ENCODE measurements around the gene LYAR.

Gene LYAR, protein sequence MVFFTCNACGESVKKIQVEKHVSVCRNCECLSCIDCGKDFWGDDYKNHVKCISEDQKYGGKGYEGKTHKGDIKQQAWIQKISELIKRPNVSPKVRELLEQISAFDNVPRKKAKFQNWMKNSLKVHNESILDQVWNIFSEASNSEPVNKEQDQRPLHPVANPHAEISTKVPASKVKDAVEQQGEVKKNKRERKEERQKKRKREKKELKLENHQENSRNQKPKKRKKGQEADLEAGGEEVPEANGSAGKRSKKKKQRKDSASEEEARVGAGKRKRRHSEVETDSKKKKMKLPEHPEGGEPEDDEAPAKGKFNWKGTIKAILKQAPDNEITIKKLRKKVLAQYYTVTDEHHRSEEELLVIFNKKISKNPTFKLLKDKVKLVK

DNA sequence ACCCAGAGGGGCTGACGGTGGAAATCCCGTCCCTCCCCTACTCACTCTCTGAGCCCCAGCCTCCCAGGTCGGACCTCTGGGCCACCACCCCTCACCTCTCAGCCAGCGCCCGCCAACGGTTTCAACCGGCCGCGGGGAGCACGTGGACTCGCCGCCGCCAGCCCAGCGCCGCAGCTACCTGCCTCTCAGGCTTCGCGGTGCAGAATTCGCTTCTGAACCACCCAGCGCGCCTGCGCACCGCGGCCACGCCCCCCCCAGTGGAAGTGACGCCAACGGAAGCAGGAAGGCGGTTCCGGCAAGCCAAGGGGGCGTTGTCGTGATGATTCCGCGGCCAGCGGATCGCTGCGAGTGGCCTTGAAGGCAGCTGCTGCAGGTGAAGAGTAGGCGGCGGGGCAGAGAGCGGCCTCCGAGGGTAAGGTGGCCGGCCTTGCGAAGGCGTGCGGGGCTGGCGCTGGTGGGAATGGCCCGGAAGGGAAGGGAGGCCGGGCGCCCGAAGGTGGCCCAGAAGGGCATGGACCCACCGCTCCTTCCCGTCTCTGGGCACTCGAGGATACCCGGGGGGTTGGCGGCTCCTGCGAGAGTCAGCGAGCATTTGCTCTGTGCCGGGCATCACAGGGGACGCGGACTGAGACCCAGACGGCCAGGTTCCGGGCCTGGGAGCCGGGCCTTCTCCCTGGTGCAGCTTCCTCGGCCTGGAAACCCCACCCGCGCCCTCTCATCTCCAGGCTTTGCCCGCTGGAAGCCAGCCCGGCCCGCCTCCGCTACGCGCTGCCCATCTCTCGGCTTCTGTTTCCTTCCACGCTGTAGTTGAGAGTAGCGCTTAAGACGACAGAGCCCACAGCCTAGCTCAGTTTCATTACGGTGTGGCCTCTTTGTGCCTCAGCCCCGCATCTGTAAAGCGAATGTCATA lies at the start of gene LYAR, which contains the start of gene ZBTB49:
Gene LYAR, minus strand, starts transcription at position 214 of the 910 bp plus-strand sequence. CDS start 6,412 bp downstream, outside the sequence.
Gene ZBTB49, plus strand, starts transcription at position 311 of the 910 bp plus-strand sequence. CDS start 9,695 bp downstream, outside the sequence.
- DNase-seq (ENCODE audit: insufficient read length, low spot score), result peak; percentile 96
- peak; percentile 94 for FAIRE-seq

DNA sequence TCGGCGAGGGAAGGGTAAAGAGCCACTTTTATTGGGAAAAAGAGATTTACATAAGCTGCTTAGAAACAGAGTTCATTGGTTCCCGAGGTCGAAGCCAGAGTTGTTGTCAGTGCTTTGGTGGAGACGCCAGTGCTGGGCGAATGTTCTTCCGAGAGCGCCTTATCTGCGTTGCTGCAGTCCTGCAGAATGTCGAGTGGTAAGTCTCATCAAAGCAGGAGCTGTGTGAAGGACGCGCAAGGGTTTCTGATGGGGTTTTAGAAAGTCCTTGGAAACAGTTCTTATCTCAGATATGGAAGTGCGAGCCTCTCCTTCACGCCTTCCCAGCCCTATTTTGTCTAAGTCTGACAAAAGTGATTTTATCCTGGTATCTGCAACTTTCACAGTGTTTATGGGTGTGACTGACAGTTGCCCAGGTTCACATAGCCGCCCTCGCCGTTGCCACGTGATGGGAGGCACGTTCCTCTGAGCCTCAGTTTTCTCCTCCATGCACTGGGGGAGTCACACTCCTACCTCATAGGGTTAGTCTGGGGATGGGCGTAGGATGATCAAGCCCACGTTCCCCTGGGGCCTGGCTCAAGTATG lies 49.6 kb upstream of the LYAR start:
- DNase-seq (ENCODE audit: insufficient read length, low spot score), result no peak
- FAIRE-seq, result no peak

DNA sequence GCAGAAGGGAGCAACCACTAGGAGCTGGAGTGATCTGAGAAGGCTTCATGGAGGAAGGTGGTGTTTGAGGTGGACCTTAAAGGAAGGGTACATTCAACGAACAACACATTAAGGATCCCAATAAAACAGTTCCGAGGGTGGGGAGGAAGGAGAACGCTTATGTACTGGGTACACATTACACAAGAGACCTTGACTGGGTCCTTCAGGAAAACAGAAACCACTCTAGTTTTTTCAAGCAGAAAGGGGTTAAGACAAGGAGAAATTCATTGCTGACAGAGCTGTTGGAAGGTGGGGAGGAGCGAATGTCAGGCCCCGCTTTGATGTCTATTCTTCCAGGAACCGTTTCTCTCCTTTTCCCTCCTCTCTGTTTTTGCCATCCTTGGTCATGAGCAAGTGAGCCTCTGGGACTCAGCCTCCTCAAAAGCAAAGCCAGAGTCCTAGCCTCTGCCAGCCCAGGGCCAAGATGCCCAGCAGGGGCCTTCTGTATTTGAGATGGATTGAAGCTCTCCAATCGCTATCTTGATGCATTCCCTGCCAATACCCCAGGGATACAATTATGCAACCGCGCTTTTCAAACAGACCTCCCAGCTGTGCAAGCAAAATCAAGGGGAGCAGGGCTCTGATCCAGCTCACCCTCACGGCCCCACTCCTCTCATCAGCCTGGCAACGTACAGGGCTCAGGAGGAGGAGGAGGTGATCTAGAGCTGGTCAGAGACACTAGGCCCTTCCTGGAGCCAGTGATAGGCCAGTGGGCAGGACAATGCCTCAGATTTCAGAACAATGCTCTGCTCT lies 48.5 kb upstream of the LYAR start:
- DNase-seq (ENCODE audit: insufficient read length, low spot score) (no peak), FAIRE-seq (no peak)

DNA sequence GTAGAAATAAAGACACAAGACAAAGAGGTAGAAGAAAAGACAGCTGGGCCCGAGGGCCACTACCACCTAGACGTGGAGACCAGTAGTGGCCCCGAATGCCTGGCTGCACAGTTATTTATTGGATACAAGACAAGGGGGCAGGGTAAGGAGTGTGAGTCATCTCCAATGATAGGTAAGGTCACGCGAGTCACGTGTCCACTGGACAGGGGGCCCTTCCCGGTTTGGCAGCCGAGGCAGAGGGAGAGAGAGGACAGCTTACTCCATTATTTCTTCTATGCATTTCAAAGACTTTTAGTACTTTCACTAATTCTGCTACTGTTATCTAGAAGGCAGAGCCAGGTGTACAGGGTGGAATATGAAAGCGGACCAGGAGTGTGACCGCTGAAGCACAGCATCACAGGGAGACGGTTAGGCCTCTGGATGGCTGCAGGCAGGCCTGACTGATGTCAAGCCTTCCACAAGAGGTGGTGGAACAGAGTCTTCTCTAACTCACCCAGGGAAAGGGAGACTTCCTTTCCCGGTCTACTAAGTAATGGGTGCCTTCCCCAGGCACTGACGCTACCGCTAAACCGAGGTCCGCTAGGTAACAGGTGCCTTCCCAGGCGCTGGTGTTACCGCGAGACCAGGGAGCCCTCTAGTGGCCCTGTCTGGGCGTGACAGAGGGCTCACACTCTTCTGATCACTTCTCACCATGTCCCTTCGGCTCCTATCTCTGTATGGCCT lies 45.0 kb upstream of the LYAR start:
- DNase-seq (ENCODE audit: insufficient read length, low spot score) (peak; percentile 40), FAIRE-seq (peak; percentile 76)

DNA sequence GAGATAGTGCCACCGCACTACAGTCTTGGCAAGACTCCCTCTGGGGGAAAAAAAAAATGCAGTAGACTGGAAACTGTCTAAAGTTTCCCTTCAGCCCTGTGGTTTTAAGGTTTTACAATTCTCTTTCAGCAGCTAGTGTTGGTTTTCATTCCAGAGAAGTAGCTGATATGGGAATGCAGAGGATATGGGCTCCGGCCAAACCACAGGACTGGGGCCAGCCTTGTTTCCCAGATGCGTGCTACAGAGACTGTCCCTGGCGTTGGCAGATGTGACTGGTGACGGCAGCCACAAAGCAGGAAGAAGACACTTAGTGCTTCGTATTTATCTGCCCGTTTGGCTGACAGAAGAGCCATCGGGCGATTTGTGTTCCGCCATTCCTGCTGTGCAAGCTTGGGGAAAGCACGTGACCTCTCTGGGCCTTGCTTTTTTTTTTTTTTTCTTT lies 43.3 kb upstream of the LYAR start:
- no peak for DNase-seq (ENCODE audit: insufficient read length, low spot score)
- no peak for FAIRE-seq

DNA sequence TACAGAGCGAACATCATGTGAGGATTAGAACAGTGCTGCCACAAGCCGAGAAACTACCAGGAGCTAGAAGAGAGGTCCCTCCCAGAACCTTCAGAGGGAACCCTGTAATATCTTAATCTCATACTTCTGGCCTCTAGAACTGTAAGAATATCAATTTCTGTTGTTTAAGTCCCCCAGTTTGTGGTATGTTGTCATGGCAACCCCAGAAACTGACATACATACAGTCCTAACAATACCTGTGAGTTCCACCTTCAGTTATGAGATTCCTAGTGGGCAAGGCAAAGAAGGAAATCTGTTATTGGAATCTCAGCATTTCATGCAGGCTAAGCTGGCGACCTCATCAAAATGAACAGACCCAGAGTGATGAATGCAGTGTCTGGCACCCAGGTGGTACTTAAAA lies 42.6 kb upstream of the LYAR start:
- DNase-seq (ENCODE audit: insufficient read length, low spot score) (no peak), FAIRE-seq (no peak)

DNA sequence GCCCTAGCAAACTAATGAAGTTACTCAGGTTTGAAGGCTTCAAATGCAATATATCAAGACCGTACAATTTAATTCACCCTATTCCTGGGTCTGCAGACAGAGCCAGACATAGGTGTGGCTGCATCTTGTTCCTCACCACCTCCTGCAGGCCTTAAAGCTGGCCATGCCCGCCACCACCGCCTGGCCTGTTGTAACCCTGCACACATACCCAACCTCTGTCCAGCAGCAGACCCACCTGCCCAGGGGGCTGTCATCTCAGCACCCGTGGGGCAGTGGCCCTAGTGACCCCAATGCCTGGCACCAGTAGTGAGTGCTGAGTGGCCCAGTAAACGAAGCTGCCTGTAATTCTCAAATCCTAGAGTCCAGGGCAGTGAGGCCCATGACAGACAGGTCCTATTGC lies 40.8 kb upstream of the LYAR start:
- DNase-seq (ENCODE audit: insufficient read length, low spot score) (no peak), FAIRE-seq (no peak)

DNA sequence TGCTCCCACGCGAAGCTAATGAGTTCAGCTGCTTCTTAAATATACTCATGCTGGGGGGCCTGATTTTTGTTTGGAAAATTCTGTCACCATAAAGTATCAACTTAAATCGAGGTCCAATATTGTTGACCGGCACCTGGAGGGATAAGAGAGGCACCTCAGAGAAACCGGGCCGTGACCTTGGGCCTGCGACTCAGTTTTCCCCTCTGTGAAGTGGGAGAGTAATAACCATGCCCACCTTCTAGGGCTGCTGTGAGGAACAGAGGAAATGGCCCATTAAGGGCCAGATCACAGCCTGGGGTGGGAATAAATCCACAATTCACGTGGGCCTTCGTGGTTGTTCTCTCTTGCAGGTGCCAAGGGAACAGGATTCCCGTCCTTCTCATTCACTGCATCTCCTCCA lies 39.5 kb upstream of the LYAR start:
- FAIRE-seq (no peak), DNase-seq (ENCODE audit: insufficient read length, low spot score) (no peak)

DNA sequence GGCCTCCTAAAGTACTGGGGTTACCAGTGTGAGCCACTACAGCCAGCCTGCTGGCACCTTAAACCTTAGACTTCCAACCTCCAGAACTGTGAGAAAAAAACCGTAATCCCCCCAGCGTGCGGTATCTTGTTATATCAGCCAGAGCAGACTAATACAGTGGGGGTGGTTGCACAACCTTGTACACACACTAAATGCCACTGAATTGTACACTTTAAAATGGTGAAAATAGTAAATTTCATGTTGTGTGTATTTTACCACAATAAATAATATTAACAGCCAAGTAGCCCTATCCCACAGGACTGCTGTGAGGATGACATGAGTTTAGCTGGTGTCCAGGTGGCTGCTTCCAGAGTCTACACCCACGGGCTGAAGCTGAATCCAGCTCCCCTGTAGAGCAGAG lies 38.9 kb upstream of the LYAR start:
- FAIRE-seq (no peak), DNase-seq (ENCODE audit: insufficient read length, low spot score) (no peak)

DNA sequence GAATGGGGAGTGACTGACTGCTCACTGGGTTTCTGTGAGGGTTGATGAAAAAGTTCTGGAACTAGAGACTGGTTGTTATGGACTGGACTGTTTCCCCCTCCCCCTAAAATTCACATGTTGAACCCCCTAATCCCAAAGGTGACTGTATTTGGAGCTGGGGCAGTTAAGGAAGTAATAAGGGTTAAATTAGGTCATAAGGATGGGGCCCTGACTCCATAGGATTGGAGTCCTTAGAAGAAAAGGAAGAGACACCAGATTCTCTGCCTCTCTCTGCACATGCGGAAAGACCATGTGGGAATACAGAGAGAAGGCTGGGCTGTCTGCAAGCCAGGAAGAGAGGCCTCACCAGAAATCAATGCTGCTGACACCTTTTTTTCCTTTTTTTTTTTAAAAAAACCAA lies 38.3 kb upstream of the LYAR start:
- no peak for DNase-seq (ENCODE audit: insufficient read length, low spot score)
- no peak for FAIRE-seq

DNA sequence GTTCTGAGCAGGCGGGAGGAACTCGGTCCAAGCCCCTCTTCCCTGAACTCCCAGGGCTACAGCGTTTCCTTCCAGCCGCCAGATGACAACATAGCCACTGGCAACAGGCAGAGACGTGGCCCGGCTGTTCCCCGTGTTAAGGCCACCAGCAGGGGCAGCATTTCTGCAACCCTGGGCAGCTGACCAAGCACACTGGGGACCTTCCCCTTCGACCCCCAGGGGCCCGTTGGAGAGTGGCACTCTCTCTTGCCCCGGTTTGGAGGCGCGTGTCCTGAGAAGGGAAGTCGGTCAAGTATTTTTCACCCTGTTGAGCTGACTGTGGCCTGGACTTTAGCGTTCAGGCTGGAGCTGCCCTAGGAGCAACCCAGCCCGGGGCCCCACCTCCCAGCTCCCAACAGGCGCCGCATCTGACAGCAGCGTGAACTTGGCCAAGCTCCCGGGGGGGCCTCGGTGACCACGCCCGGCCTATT lies 37.7 kb upstream of the LYAR start:
- FAIRE-seq, result no peak
- no peak for DNase-seq (ENCODE audit: insufficient read length, low spot score)

DNA sequence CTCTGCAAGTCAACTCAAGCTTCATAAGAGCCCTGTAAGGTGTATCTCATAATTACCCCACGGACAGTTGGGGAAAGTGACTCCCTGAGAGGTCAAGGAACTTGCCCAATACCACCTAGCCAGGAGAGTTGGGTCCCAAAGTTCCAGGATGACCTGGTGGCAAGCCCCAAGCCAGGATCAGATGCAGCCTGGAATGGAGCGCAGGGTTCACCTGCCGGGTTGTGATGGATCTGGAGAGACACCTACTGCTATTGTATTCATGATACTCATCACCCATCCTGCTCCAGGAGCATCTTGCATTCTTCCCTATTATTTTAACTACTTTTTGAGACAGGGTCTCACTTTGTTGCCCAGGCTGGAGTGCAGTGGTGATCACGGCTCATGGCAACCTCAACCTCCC lies 36.2 kb upstream of the LYAR start:
- FAIRE-seq (no peak), DNase-seq (ENCODE audit: insufficient read length, low spot score) (no peak)

DNA sequence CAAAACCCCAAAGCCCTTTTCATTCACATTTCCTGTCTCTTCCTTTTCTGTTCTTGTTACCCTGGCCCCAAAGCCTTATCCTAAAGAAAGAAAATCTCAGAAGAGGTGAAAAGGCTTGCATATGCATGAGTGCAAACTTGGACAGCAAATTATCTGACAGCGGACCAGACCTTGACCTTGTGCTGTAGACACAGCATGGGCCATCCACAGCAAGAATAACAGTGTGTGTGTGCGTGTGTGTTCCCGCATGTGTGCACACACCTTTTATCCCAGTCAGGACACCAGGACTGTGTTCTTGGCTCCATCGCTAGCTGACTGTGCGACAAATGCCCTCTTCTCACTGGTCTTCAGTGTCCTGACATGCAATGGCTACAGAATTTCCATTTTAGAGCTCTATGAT lies 35.4 kb upstream of the LYAR start:
- FAIRE-seq, result no peak
- DNase-seq (ENCODE audit: insufficient read length, low spot score), result no peak

DNA sequence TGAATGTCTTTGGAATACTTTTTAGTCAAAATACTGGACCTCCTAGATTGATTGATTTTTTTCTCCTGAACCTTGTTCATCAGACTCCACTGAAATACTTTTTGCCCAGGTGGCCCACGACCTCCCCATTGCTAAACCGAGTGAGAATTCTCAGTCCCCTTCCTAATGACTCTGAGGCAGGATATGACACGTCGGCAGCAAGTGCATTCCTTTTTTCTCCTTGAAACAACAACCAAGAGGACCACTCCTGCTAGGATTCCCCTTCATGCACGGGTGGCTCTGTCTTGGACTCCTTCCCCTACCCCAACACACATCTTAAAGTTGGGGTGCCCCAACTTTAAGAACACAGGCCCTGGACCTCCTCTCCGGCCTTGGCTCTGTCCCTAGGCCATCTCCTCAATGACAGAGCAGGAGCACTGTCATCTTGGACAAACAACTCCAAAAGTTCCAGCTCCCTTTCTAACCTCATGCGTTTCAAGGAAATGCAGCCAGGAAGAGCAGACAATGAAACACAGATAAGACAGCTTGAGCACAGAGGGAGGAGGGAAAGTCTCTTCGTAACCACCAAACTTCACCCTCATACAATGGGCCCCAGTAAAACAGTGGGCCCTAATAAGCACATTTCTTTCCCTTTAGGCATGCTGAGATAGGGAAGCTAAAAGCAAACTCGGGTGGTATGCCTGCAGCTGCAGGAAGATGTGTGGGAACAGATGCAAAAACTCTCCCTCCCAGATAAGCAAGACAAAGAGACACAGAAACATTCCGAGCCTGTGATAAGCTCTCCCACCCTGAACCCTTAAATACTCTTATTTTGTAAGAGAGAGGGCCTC lies 34.0 kb upstream of the LYAR start:
- FAIRE-seq, result no peak
- DNase-seq (ENCODE audit: insufficient read length, low spot score), result no peak

DNA sequence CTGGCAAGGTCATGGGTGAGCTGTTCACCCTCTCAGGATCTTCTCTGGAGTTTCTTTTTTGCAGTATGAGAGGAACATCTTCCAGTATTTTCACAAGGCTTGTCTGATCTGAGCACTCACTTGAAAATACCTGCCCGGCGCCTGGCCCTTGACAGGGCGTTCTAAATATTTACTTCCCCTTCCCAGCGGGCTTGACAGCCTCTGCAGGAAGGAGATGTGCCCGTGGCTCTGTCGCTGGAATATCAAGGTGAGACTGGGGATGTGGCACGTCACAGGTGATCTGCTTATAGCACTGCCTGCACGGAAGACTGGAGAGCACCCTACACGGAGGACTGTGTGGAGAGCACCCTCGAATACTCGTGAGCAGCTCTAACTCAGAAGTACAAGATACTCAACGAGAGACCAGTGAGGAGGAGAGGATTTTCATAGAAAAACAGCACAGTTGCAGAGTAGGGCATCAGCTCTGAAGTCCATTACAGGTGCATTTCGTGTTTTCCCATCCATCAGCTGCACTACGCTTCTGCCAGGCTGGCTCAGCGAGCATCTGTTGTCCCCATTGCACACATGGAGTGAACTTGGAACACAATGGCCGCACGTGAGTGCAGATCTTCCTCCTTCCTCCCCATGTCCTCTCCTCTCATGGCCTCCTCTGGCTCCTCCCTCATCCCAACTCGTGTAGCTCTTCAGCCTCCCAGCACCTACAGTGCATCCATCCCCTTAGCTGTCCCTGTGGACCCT lies 32.2 kb upstream of the LYAR start:
- DNase-seq (ENCODE audit: insufficient read length, low spot score), result no peak
- no peak for FAIRE-seq

DNA sequence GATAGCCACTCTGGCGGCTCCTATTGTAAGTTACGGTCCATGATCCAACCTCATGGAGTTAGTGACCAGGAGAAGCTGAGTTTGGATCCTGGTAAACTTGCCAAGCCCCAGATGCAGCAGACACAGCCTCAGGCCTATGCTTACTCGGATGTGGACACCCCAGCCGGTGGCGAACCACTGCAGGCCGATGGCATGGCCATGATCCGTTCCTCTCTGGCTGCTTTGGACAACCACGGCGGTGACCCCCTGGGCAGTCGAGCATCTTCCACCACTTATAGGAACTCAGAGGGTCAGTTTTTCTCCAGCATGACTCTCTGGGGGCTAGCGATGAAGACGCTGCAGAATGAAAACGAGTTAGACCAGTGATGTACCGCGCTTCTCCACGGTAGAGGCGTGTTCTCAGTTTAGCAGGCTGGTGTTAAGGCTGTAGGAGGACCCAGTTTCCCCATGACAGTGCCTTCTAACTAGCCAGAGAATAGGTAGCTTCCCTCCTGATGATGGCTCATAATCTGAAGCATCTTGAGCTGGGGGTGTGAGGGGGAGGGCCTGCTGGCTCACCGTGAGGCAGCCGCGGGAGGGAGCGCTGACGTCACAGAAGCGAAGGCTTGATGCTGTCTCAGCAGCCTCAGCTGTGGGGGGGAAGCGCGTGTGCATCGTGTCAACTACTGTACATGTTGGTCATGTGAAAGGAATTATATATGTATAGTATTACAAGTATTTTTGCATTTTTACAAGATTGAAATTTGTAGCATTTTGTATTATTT lies 31.2 kb upstream of the LYAR start:
- FAIRE-seq, result no peak
- DNase-seq (ENCODE audit: insufficient read length, low spot score), result no peak

DNA sequence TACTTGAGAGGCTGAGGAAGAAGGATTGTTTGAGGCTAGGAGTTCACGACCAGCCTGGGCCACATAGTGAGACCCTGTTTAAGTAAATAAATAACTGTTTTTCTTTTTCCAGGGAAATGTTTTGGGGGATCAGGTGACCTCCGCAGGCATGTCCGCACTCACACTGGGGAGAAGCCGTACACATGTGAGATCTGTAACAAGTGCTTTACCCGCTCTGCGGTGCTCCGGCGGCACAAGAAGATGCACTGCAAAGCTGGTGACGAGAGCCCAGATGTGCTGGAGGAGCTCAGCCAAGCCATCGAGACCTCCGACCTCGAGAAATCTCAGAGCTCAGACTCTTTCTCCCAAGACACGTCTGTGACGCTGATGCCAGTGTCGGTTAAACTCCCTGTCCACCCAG lies 30.6 kb upstream of the LYAR start:
- no peak for DNase-seq (ENCODE audit: insufficient read length, low spot score)
- no peak for FAIRE-seq
